IMR-90 (cell line): Measurements from ENCODE around the gene CRYBB2.
"Not testable (repeated sequence)": the region's sequence is repeated elsewhere in the genome, so short reads cannot be mapped to it uniquely, and the experiment has no call there.

Source experiments
- CHD1 ChIP-seq: IDR thresholded peaks from 2 replicates; pipeline ENCODE4 v1.6.1; 2012; ENCODE audit warnings: low read depth, low read length, improper control_type of control experiment
- MAFK ChIP-seq: IDR thresholded peaks from 2 replicates; pipeline ENCODE4 v1.6.1; 2012; ENCODE audit warnings: low read depth, low read length, improper control_type of control experiment
- MAZ ChIP-seq: IDR thresholded peaks from 2 replicates; pipeline ENCODE4 v1.6.1; 2012; ENCODE audit warnings: low read depth, mild to moderate bottlenecking, low read length, improper control_type of control experiment, moderate library complexity, borderline replicate concordance
- POLR2A ChIP-seq: IDR thresholded peaks from 2 replicates; pipeline ENCODE4 v1.6.1; 2012; ENCODE audit warnings: mild to moderate bottlenecking, low read depth, low read length
- TF ChIP-seq, protein P1 (sequence below): conservative IDR thresholded peaks from 2 replicates; pipeline ENCODE4 v1.5.1; 2012; ENCODE audit warnings: mild to moderate bottlenecking, low read depth, low read length, improper control_type of control experiment

DNA sequence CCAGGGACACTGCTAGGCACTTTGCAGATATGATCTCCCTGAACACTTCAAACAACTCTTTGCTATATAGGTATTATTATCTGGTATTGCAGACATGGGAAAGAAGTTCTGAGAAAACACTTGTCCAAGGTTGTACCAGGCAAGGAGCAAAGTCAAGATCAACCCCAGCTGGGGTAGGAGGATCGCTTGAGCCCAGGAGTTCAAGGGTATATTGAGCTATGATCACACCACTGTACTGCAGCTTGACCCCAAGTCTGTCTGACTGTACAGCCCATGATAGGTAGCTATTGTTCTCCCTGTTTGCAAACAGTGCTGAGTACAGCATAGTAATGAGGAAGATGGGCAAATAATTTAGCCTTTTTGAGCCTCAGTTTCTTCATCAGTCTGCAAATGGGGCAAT lies 35.7 kb downstream of the CRYBB2 start:
- not testable (repeated sequence) for TF ChIP-seq POLR2A, CHD1, MAZ, MAFK
- TF ChIP-seq, protein P1, sequence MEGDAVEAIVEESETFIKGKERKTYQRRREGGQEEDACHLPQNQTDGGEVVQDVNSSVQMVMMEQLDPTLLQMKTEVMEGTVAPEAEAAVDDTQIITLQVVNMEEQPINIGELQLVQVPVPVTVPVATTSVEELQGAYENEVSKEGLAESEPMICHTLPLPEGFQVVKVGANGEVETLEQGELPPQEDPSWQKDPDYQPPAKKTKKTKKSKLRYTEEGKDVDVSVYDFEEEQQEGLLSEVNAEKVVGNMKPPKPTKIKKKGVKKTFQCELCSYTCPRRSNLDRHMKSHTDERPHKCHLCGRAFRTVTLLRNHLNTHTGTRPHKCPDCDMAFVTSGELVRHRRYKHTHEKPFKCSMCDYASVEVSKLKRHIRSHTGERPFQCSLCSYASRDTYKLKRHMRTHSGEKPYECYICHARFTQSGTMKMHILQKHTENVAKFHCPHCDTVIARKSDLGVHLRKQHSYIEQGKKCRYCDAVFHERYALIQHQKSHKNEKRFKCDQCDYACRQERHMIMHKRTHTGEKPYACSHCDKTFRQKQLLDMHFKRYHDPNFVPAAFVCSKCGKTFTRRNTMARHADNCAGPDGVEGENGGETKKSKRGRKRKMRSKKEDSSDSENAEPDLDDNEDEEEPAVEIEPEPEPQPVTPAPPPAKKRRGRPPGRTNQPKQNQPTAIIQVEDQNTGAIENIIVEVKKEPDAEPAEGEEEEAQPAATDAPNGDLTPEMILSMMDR = not testable (repeated sequence)
